ENCODE data around the gene CEBPA.

CEBPA gene

DNA sequence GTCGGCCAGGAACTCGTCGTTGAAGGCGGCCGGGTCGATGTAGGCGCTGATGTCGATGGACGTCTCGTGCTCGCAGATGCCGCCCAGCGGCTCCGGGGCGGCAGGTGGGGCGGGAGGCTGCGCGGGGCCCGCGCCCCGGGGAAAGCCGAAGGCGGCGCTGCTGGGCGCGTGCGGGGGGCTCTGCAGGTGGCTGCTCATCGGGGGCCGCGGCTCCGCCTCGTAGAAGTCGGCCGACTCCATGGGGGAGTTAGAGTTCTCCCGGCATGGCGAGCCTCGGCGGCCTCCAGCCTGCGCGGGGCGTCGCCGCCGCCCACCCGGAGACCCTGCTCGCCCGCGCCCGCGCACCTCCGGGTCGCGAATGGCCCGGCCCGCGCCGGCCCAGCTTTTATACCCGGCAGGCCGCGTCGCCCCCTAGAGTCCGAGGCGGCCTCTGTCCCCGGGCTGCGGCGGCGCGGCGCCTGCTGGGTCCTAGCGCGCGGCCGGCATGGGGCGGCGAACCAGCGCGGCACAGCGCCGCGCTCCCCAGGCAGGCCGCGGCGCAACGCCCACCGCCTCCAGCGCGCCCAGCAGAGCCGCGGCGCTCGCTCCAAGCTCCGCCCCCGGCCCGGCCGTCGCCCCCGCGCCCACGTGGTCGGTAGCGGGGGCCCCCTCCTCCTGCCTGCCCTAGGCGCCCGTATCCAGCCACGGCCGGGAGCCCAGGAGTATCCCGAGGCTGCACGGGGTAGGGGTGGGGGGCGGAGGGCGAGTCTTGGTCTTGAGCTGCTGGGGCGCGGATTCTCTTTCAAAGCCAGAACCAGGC is at the start of gene CEBPA:
Gene CEBPA, minus strand, starts transcription at position 360 of the 799 bp plus-strand sequence. Its CDS starts 120 bp downstream, at position 240.
- DNase-seq, result peak; percentile 58

DNA sequence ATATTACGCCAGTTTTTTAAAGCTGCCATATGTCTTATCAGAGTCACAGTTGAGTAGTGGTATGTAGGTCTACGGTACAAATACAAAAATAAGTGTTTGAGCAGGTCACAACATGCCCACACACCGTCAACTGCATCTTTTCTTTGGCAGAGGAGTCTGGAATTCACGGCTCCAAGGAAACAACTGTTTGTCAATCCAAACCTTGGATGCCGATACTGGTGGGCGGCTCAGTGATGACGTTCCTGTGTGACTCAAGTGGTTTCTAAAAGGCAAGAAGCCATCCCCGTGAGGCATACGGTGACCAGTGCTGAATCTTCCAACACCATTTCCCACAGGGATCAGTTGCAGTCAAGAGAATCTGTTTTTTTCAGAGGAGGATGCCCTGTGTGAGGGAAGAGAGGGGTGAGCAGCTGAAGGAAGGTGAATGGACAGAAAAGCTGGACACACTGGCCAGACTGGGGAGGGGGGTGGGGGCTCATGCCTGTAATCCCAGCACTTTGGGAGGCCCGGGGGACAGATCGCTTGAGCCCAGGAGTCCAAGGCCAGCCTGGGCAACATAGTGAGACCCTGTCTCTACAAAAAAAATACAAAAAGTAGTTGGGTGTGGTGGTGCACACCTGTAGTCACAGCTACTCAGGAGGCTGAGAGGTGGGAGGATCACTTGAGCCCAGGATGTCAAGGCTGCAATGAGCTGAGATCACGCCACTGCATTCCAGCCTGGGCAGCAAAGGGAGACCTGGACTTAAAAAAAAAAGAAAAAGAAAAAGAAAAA is 48.4 kb upstream of the CEBPA start:
- no peak for DNase-seq

DNA sequence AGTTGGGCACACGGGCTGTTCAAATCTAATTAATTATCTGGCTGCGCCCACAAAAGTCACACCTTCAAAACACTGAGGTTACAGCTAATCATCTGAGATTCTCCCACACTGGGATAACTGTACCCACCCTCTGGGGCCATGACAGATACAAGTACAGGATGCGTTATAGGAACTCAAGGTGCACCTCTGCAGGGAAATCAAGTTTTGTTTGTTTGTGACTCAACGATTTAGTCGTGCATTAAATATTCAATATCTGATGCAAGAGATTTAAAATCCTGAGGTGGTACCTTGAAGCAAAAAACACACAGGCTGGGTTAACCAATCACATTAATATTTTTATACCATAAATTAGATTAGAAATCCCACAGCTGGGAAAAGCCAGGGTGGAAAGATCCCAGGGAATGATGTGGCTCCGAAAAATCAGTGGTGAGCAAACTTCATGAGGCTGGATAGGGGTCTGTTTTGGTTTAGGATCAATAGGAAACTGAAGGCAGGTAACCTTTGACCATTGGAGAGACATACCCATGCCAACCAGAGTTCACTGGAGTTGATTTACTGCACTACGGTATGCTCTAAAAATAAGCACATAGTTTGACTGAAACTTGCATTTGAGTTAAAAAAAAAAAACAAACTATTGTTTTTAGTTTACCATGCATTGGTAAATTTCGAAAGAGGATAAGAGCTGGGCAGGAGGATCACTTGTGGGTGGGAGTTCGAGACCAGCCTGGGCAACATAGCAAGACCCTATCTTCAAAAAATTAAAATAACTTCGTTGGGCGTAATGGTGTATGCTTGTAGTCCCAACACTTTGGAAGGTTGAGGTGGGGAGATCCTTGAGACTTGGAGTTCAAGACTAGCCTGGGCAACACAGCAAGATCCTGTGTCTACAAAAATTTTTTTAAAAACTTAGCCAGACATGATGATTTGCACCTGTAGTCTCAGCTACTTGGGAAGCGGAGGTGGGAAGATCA is 47.3 kb upstream of the CEBPA start:
- DNase-seq, result no peak

DNA sequence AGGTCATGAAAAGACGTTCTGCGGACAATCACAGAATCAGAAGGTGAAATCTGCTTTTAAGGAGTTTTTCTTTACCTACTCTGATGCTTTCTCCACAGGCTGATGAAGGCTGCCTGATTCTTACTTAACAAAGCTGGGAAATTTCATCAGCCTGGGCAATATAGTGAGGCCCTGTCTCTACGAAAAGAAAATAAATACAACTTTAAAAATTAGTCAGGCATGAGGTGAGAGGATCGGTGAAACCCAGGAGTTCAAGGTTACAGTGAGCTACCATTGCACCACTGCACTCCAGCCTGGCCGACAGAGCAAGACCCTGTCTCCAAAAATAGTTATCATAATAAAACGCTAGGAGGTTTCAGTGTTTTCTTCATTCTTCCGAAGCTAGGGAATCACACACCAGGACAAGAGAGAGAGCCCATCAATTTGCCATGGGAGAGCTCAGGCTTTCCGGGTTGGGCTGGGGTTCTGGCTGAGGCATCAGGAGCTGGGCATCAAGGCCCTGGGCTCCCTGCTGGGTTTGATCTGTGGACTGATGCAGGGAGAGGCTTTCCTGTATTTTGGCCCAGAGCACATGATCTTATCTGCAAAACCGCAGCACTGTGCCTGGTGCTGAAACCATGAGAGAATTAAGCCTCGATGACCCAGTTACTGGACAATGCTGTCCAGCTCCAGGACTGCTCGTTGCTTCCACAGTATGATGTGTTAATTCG is 46.1 kb upstream of the CEBPA start:
- no peak for DNase-seq

DNA sequence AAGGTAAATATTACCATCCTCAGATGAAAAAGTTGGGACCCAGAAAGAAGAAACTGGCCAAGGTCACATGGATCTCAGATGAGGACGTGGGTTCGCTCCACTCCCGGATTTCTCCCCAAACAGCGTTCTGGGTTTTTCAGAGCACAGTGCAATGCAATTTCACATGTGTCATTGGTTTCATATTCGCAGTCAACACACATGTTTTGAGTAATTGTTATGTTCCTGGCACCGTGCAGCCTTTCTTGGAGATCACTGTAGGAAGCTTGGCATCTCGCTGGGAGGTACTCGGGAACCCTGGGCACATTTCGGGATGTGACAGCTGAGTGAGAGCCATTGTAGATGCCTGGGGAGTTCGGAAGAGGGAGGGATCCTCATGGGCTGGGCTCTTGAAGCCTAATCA is 45.0 kb upstream of the CEBPA start:
- no peak for DNase-seq

DNA sequence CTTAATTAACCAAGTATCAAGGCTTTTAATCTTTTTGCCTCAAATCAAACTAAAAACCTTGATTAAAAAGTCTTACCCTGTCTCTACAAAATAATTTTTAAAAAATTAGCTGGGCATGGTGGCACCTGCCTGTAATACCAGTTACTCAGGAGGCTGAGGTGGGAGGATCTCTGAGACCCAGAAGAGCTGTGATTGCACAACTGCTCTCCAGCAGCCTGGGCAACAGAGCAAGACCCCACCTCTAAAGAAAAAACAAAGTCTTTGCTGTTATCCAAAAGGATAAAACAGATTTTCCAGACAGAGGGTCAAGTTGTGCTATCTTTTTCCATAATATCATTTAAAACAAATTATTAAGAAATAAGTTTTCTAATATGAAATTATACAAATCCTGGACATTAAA is 44.3 kb upstream of the CEBPA start:
- no peak for DNase-seq

DNA sequence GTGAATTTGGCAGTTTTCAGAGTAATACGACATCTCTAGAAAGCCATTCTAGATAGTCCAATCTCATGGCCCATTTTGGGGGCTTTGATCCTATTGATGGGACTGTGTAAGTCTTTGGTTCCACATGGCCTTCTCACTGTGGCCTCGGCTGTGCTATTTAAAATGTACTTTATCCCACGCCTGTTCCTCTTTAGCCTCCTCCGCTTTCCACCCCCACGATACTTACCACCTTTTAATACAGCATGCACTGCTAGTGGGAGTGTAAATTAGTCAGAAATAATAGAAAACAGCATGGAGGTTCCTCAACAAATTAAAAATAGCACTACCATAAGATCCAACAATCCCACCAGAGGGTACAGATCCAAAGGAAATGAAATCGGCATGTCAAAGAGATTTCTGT is 42.8 kb upstream of the CEBPA start:
- DNase-seq, result no peak

DNA sequence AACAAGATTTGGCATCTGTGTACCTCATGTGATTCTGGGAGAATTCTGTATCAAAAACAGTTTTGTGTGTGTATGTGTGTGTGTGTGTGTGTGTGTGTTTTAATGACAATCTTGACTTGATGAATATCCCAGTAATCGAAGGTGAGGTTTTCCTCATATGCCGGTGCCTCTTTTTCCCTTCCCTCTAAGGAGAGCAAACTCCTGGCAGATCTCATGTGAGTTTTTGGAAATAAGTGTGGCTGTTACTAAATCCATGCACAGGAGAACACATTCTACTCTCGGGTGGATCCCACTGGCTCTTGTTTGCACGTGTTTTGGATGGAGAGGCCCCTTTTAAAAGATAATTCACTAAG is 42.2 kb upstream of the CEBPA start:
- DNase-seq, result no peak

DNA sequence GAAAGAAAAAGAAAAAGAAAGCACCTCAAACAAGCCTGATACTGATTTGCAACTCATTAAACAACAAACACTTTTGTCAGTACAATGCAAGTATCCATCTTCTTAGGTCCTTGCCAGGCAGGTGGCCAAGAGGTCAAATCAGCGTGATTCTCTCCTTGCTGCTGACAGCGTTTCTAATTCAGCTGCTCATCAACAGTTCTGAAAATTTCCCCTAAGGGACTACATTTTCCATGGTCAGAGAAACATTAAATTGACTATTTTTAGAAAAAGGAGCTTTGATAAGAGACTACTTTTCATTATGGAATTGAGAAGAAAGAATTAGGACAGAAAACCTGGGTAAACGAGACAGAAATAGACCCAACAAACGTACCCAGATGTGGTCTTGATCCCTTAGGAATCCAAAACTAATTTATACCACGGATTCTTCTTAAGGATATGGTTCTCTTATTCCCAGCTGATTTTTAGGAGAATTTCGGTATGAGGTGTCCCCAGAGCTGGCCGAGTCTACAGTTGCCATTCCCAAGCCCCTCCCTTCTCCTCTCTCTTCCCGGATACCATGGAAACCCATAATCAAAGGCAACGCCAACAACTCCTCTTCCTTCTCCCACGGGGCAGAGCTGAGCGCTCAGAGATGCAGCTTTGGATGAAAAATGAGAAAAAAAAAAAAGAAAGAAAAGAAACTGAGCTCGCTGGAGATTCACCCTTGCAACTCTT is 41.7 kb upstream of the CEBPA start:
- DNase-seq, result no peak

DNA sequence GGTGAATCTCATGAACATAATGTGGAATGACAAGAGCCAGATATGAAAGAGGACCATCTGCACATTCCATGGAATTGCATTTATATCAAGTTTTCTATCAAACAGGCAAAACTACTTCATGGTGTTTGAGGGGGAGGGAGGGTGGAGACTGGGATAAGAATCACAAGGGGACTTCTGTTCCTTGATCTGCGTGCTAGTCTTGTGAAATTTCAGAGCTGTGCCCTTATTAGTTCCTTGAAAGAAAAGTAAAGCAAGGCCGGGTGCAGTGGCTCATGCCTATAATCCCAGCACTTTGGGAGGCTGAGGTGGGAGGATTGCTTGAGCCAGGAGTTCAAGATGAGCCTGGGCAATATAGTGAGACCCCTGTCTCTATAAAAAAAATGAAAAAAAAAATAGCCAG is 41.0 kb upstream of the CEBPA start:
- no peak for DNase-seq

DNA sequence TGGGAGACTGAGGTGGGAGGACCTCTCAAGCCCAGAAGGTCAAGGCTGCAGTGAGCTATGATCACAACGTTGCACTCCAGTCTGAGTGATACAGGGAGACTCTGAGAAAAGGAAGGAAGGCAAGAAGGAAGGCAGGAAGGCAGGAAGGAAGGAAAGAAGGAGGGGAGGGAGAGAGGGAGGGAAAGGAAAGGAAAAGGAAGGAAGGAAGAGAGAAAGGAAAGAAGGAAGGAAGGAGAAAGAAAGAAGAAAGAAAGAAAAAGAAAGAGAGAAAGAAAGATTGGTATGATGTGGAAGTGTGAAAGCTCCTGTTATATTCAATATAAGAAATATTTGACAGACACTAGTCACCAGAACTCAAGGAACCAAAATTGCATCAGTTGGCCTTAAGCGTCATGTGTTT is 38.7 kb upstream of the CEBPA start:
- DNase-seq, result no peak

DNA sequence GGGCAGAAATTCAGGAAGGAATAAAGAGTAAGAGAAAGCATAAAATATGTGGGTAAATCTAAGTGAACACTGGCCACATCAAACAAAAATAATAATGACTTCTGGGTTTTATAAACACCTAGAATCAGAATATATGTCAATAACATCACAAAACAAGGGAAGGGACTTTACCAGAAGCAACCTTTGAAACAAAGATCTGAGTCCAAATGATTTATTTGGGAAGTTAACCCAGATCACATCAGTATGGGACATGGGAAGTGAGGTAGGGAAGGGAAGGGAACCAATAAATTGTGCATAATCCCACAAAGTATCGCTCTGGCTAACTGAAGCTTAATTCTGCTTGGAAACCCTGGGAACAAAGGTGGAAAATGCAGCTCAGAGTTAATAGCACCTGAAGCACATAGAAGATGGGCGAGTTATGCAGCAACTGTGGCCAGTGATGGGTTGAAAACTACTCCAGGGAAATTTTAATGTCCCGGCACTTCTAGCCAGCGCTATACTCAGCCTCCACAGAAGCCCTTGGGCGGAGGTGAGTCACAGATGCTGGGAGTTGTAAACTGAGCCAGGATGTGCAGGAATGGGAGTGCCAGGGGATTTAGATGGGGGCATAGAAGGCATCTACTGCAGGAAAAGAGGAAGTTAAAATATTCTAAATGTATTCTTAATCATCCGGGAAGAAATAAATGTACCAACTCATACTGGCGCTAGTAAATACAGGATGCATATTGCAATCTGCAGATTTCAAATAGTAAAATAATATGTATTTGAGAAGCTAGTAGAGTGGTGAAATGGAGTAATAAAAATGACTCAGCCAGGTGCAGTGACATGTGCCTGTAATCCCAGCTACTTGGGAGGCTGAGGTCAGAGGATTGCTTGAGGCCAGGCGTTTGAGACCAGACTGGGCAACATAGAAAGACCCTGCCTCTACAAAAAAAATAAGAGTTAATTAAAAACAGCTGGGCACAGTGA is 37.0 kb upstream of the CEBPA start:
- no peak for DNase-seq

DNA sequence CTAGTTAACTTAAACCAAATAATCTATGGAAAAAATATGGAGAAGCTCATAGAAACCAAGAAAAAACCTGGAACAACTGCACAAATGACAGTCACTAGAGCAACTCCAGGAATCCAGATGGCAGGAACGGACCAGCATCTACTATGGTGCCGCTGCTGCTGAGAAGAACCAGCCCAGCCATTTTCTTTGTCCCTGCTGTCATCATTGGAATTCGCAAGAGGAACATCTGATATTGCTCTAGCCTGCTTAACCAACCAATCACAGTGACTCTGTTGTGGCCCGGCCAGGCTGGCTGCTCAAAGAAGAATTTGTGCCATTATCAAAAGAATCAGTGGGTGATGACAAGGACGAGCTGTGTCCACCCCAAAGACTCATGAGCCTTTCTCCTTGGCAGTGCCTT is 33.1 kb upstream of the CEBPA start:
- DNase-seq, result no peak

DNA sequence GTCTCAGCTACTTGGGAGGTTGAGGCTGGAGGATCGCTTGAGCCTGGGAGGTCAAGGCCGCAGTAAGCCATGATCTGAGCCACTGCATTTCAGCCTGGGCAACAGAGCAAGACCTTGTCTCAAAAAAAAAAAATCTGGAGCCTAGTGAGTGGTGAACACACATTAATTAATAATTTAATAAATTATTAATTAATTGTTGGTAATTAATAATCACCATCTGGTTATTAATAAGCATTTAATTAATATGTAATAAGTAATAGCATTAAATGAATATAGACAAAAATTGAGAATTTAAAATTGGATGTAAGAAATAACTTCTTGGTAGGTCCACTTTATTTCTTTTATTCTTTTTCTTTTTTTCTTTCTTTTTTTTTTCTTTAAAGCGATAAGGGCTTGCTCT is 31.9 kb upstream of the CEBPA start:
- no peak for DNase-seq

DNA sequence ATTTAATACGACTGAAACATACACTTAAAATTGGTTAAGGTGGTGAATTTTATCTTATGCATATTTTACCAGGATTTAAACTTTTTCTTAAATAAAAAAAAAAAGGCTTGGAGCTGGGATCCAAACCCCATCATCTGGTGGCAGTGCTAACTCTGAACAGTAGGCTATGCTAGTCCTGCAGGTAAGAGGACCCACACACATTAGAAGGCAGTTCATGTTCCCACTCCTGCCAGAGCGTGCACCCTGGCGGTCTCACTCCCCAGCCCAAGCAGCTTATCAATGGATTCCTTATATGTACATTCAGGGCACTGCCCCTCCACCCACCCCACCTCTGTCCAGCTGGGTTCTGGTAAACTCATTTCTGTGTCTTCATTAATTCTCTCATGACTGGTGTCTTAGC is 31.3 kb upstream of the CEBPA start:
- no peak for DNase-seq

DNA sequence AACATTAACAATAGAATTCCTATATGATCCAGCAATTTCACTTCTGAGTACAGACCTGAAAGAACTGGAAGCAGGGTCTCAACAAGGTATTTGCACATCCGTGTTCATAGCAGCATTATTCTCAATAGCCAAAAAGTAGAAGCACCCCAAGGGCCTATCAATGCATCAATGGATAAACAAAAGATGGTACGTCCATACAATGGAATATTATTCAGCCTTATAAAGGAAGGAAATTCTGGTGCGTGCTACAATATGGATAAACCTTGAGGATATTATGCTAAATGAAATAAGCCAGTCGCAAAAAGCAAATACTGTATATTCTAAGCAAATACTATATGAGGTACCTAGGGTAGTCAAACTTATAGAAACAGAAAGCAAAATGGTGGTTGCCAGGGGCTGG is 30.8 kb upstream of the CEBPA start:
- DNase-seq, result no peak

DNA sequence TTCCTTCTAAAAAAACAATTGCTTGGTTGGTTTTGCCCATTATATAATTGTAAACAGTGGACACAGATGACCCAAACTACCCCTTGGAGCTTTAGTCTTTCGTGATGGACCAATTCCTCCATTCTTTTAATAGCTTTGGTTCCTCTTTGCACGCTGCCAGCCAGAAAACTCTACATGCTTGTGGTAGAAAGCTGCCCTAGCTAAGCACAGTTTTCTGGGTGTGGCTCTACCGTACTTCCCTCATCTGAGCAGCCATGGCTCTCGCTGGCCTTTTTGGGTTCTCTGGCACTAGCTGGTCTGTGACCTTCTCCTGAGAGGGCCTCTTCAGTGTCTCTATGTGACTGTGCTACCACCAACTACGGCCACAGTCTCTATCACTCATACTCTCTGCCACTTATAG is 29.9 kb upstream of the CEBPA start:
- no peak for DNase-seq

DNA sequence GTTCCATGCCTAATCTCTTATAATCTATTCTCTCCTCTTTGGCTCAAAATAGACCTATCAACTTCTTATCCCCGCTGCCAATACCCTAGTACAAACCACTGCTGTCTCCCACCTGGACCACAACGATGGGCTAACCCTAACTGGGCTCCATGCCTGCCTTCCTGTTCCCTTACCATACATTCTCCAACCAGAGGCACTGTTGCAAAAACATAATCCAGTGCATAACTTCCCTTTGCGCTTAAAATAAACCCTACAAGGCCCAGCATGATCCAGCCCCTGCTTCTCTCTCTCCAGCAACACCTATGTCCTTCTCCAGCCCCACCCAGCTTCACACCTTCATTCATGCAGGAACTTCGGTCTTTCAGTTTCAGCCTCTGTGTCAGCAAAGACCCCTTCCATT is 27.4 kb upstream of the CEBPA start:
- DNase-seq, result no peak

DNA sequence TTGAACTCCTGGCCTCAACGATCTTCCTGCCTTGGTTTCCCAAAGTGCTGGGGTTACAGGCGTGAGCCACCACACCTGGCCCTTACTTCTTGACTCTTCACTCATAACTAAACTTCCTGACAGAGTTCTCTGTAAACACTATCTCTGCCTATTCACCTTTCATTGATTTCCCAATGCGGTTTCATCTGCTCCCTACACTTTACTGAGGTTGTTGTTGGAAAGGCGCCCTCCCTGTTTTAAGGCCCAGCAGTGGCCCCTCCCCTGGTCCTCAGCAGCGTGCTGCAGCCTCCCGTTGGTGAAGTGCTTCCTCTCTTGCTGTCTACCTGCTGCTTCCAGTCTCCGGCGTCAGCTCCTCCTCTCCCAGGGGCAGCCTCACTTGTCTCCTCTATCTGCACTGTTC is 26.7 kb upstream of the CEBPA start:
- DNase-seq, result no peak

DNA sequence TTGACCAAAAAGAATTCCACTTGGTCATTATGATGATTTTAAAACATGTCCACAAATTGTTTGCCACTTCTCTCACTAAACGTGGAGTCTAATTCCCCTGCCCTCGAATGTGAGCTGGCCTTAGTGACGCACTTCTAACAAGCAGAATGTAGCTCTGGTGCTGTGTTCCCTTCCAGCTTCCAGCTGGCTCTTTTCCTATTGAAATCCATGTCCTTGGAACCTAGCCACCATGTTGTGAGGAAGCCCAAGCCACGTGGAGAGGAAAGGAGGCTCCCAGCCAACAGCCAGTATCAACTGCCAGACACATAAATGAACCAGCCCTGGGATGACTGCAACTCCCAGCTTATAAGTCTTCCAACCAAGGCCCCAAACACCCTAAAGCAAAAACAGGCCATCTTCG is 23.6 kb upstream of the CEBPA start:
- DNase-seq, result no peak

DNA sequence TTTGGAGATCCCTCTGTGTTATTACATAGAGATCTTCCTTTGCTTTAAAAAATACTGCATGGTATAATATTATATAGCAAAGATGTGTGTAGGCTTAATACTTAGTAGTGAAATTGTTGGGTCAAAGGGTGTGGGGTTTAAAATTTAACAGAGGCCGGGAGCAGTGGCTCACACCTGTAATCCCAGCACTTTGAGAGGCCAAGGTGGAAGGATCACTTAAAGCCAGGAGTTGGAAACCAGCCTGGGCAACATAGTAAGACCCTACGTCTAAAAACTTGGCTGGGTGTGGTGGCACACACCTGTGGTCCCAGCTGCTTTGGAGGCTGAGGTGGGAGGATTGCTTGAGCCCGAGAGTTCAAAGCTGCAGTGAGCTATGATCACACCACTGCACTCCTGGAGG is 22.3 kb upstream of the CEBPA start:
- DNase-seq, result no peak

All from activated CD4-positive, alpha-beta T cell treated with anti-CD3 and anti-CD28 coated beads, Interleukin-2, amount 50 U/mL, for 16 hours (primary cell).